Nephron (organoid): ENCODE measurements around the gene SHISA7.

Source experiments
- H3K27ac Mint-ChIP-seq, 3 experiments: 2 replicates each; pipeline ENCODE4 v1.8.0; 2020; ENCODE audit warnings: mixed read lengths in 3 of 3, mild to moderate bottlenecking in 2 of 3, moderate library complexity in 1 of 3
- H3K27me3 Mint-ChIP-seq: 2 replicates; pipeline ENCODE4 v1.8.0; 2021; ENCODE audit warnings: low read depth, mild to moderate bottlenecking, moderate library complexity, mixed read lengths
- H3K36me3 Mint-ChIP-seq: 2 replicates; pipeline ENCODE4 v1.8.0; 2020; ENCODE audit warnings: low read depth, mixed read lengths
- H3K4me1 Mint-ChIP-seq: 2 replicates; pipeline ENCODE4 v1.8.0; 2020; ENCODE audit warnings: mixed read lengths
- H3K4me3 Mint-ChIP-seq, 3 experiments: 2 replicates each; pipeline ENCODE4 v1.8.0; 2020; ENCODE audit warnings: mild to moderate bottlenecking in 3 of 3, mixed read lengths in 3 of 3, moderate library complexity in 2 of 3
- H3K9me3 Mint-ChIP-seq: 2 replicates; pipeline ENCODE4 v1.8.0; 2020; ENCODE audit warnings: mixed read lengths
- TF ChIP-seq, protein P1 (sequence below), 3 experiments: fragments of 200-600 bp; sonication (generic); IDR thresholded peaks; one replicate each; pipeline ENCODE4 v1.5.0; 2021; ENCODE audit warnings: antibody characterized with exemption in 3 of 3; ENCODE audit not compliant: unreplicated experiment in 3 of 3

The SHISA7 gene

GRCh38 chr19:55482967-55483705 lies 40.0 kb upstream of the SHISA7 start:
- Mint-ChIP-seq H3K9me3 (no peaks in the 10 kb centered on the region), H3K27ac (no peak overlapping the region), H3K36me3 (peaks cover 5% of the 10 kb centered on the region), H3K27me3 (no peaks in the 10 kb centered on the region), H3K4me3 (peak overlapping the region in 1 of 3 experiments; percentile 23), H3K4me1 (peaks cover 41% of the 10 kb centered on the region)
- TF ChIP-seq, protein P1, sequence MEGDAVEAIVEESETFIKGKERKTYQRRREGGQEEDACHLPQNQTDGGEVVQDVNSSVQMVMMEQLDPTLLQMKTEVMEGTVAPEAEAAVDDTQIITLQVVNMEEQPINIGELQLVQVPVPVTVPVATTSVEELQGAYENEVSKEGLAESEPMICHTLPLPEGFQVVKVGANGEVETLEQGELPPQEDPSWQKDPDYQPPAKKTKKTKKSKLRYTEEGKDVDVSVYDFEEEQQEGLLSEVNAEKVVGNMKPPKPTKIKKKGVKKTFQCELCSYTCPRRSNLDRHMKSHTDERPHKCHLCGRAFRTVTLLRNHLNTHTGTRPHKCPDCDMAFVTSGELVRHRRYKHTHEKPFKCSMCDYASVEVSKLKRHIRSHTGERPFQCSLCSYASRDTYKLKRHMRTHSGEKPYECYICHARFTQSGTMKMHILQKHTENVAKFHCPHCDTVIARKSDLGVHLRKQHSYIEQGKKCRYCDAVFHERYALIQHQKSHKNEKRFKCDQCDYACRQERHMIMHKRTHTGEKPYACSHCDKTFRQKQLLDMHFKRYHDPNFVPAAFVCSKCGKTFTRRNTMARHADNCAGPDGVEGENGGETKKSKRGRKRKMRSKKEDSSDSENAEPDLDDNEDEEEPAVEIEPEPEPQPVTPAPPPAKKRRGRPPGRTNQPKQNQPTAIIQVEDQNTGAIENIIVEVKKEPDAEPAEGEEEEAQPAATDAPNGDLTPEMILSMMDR (IDR thresholded peaks at IDR 0.05; ENCODE audit: unreplicated experiment in 3 of 3): no peak

DNA sequence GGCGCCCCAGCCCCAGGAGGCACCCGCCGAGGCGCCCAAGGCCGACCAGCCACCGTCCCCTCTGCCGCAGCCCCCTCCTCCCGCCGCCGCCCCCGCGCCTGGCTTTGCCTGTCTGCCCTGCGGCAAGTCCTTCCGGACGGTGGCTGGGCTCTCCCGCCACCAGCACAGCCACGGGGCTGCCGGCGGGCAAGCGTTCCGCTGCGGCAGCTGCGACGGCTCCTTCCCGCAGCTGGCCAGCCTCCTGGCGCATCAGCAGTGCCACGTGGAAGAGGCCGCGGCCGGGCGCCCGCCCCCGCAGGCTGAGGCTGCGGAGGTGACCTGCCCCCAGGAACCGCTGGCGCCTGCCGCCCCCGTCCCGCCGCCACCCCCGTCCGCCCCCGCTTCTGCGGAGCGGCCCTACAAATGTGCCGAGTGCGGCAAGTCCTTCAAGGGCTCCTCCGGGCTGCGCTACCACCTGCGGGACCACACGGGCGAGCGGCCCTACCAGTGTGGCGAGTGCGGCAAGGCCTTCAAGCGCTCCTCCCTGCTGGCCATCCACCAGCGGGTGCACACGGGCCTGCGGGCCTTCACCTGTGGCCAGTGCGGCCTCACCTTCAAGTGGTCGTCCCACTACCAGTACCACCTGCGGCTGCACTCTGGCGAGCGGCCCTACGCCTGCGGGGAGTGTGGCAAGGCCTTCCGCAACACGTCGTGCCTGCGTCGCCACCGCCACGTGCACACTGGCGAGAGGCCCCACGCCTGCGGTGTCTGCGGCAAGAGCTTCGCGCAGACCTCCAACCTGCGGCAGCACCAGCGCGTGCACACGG lies 39.3 kb upstream of the SHISA7 start:
- no peaks in the 10 kb centered on the region for H3K9me3 Mint-ChIP-seq
- H3K4me3 Mint-ChIP-seq: peak overlapping the region in 1 of 3 experiments; percentile 19
- H3K27me3 Mint-ChIP-seq: no peaks in the 10 kb centered on the region
- peaks cover 5% of the 10 kb centered on the region for H3K36me3 Mint-ChIP-seq
- peaks cover 42% of the 10 kb centered on the region for H3K4me1 Mint-ChIP-seq
- TF ChIP-seq, protein P1 (IDR thresholded peaks at IDR 0.05; ENCODE audit: unreplicated experiment in 3 of 3): no peak
- no peak overlapping the region for H3K27ac Mint-ChIP-seq

GRCh38 chr19:55481794-55482155 lies 38.7 kb upstream of the SHISA7 start:
- Mint-ChIP-seq H3K4me3 (no peak overlapping the region), H3K9me3 (no peaks in the 10 kb centered on the region), H3K4me1 (peaks cover 42% of the 10 kb centered on the region), H3K27ac (no peak overlapping the region), H3K36me3 (peaks cover 5% of the 10 kb centered on the region), H3K27me3 (peaks cover 4% of the 10 kb centered on the region)
- TF ChIP-seq, protein P1 (IDR thresholded peaks at IDR 0.05; ENCODE audit: unreplicated experiment in 3 of 3): no peak

- Mint-ChIP-seq H3K27me3 (peaks cover 4% of the 10 kb centered on the region), H3K9me3 (no peaks in the 10 kb centered on the region), H3K4me3 (no peak overlapping the region), H3K36me3 (peaks cover 5% of the 10 kb centered on the region), H3K27ac (no peak overlapping the region), H3K4me1 (peaks cover 41% of the 10 kb centered on the region)
- TF ChIP-seq, protein P1 (IDR thresholded peaks at IDR 0.05; ENCODE audit: unreplicated experiment in 3 of 3): no peak
These were observed 38.2 kb upstream of the SHISA7 start for GRCh38 chr19:55481148-55481793.

GRCh38 chr19:55479451-55480230 lies 36.5 kb upstream of the SHISA7 start:
- Mint-ChIP-seq H3K27me3 (peaks cover 4% of the 10 kb centered on the region), H3K4me3 (peak overlapping the region; percentile 59 to 92 (median 73)), H3K4me1 (peaks cover 38% of the 10 kb centered on the region), H3K36me3 (peaks cover 5% of the 10 kb centered on the region), H3K9me3 (no peaks in the 10 kb centered on the region), H3K27ac (peak overlapping the region; percentile 80 to 99 (median 81))
- TF ChIP-seq, protein P1 (IDR thresholded peaks at IDR 0.05; ENCODE audit: unreplicated experiment in 3 of 3): no peak
